Glutamatergic neuron (in vitro differentiated cells): Measurements from ENCODE around the gene RANBP17. TPM values are rescaled to one million over a fixed set of nuclear protein-coding genes. Genes with fewer than 3 reads are reported as not detected.

Experiments
- DNase-seq: peaks from one replicate; pipeline ENCODE4 v3.0.0; 2022
- H3K27ac Mint-ChIP-seq: one replicate; pipeline ENCODE4 v1.8.0; 2020; ENCODE audit warnings: mild to moderate bottlenecking, mixed read lengths, inconsistent platforms; ENCODE audit not compliant: unreplicated experiment
- H3K27me3 Mint-ChIP-seq: one replicate; pipeline ENCODE4 v1.8.0; 2020; ENCODE audit warnings: mild to moderate bottlenecking, moderate library complexity, mixed read lengths, inconsistent platforms; ENCODE audit not compliant: unreplicated experiment
- H3K36me3 Mint-ChIP-seq: one replicate; pipeline ENCODE4 v1.8.0; 2020; ENCODE audit warnings: mild to moderate bottlenecking, mixed read lengths, inconsistent platforms; ENCODE audit not compliant: unreplicated experiment
- H3K4me1 Mint-ChIP-seq: one replicate; pipeline ENCODE4 v1.8.0; 2020; ENCODE audit warnings: mild to moderate bottlenecking, low read depth, mixed read lengths, inconsistent platforms; ENCODE audit not compliant: unreplicated experiment
- H3K4me3 Mint-ChIP-seq: one replicate; pipeline ENCODE4 v1.8.0; 2020; ENCODE audit warnings: mild to moderate bottlenecking, mixed read lengths, inconsistent platforms; ENCODE audit not compliant: unreplicated experiment
- H3K9me3 Mint-ChIP-seq: one replicate; pipeline ENCODE4 v1.8.0; 2020; ENCODE audit warnings: mild to moderate bottlenecking, moderate library complexity, mixed read lengths, inconsistent platforms; ENCODE audit not compliant: unreplicated experiment
- total RNA-seq: library from RNA; stranded (reverse); fragmentation: NEBNext Ultra II Directional; extraction: Animal tissue kit (Norgen Biotek cat#: 25700); gene quantifications from one replicate; pipeline ENCODE4 v1.2.1, GENCODE V29; 2021; ENCODE audit not compliant: unreplicated experiment
- TF ChIP-seq, protein P1 (sequence below): fragments of 200-600 bp; sonication (generic); IDR thresholded peaks from one replicate; pipeline ENCODE4 v1.5.0; 2021; ENCODE audit not compliant: partially characterized antibody, unreplicated experiment

RANBP17 gene
- total RNA-seq, 1 donor from 2014 or later = 25.7 TPM

- TF ChIP-seq, protein P1, sequence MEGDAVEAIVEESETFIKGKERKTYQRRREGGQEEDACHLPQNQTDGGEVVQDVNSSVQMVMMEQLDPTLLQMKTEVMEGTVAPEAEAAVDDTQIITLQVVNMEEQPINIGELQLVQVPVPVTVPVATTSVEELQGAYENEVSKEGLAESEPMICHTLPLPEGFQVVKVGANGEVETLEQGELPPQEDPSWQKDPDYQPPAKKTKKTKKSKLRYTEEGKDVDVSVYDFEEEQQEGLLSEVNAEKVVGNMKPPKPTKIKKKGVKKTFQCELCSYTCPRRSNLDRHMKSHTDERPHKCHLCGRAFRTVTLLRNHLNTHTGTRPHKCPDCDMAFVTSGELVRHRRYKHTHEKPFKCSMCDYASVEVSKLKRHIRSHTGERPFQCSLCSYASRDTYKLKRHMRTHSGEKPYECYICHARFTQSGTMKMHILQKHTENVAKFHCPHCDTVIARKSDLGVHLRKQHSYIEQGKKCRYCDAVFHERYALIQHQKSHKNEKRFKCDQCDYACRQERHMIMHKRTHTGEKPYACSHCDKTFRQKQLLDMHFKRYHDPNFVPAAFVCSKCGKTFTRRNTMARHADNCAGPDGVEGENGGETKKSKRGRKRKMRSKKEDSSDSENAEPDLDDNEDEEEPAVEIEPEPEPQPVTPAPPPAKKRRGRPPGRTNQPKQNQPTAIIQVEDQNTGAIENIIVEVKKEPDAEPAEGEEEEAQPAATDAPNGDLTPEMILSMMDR = no peak
- DNase-seq = no peak
- Mint-ChIP-seq H3K27me3 (no peaks in the 10 kb centered on the region), H3K9me3 (no peaks in the 10 kb centered on the region), H3K36me3 (peaks cover 4% of the 10 kb centered on the region), H3K4me3 (no peak overlapping the region), H3K4me1 (peaks cover 4% of the 10 kb centered on the region), H3K27ac (no peak overlapping the region)
These were observed 380.7 kb downstream of the RANBP17 start for GRCh38 chr5:171242521-171242920.

DNA sequence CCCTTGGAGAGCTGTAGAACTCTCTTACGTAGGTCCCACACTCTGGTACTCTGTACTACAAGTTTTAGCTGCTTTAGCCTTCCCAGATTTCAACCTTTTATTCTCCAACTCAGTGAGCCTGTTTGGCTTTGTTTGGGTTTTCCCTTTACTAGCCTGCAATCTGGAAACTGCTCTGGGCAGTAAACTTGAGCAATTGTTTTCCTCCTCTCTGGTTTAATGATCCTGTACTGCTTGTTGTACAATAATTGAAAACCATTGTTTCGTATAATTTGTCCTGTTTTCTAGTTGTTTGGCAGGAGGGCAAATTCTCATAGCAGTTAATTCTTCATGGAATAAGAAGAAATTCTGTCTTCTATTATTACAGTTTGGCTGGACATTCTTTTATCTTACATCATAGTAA, 384.4 kb downstream of the RANBP17 start:
- no peaks in the 10 kb centered on the region for H3K27me3 Mint-ChIP-seq
- H3K4me1 Mint-ChIP-seq = peaks cover under 1% of the 10 kb centered on the region
- H3K4me3 Mint-ChIP-seq = no peak overlapping the region
- DNase-seq = no peak
- peaks cover 38% of the 10 kb centered on the region for H3K36me3 Mint-ChIP-seq
- H3K9me3 Mint-ChIP-seq = peaks cover 17% of the 10 kb centered on the region
- TF ChIP-seq, protein P1 = no peak
- no peak overlapping the region for H3K27ac Mint-ChIP-seq

DNA sequence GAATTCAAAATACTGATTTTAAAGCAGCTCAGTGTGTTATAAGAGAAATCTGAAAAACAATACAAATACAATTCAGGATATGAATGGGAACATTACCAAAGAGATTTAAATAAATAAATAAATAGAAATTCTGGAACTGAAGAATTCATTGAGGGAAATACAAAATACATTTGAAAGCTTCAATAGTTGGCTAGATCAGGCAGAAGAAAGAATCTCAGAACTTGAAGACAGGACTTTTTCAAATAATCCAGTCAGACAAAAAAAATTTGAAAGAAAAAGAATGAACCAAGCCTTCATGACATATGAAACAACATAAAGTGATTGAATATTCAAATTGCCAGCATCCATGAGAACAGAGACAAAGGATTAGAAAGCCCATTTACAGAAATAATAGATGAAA, 387.6 kb downstream of the RANBP17 start:
- Mint-ChIP-seq H3K36me3 (peaks cover 48% of the 10 kb centered on the region), H3K27ac (no peak overlapping the region), H3K4me3 (no peak overlapping the region), H3K27me3 (no peaks in the 10 kb centered on the region), H3K9me3 (peaks cover 19% of the 10 kb centered on the region), H3K4me1 (no peaks in the 10 kb centered on the region)
- TF ChIP-seq, protein P1 = no peak
- no peak for DNase-seq

GRCh38 chr5:171250738-171251137, 388.9 kb downstream of the RANBP17 start:
- no peaks in the 10 kb centered on the region for H3K27me3 Mint-ChIP-seq
- no peaks in the 10 kb centered on the region for H3K4me1 Mint-ChIP-seq
- H3K27ac Mint-ChIP-seq = no peak overlapping the region
- no peak for DNase-seq
- H3K36me3 Mint-ChIP-seq = peaks cover 48% of the 10 kb centered on the region
- no peak overlapping the region for H3K4me3 Mint-ChIP-seq
- TF ChIP-seq, protein P1 = no peak
- H3K9me3 Mint-ChIP-seq = peaks cover 19% of the 10 kb centered on the region

GRCh38 chr5:171251519-171251918, 389.7 kb downstream of the RANBP17 start:
- Mint-ChIP-seq H3K36me3 (peaks cover 48% of the 10 kb centered on the region), H3K27me3 (no peaks in the 10 kb centered on the region), H3K9me3 (peaks cover 19% of the 10 kb centered on the region), H3K27ac (no peak overlapping the region), H3K4me3 (no peak overlapping the region), H3K4me1 (no peaks in the 10 kb centered on the region)
- TF ChIP-seq, protein P1 = no peak
- no peak for DNase-seq
